Activated CD4-positive, alpha-beta T cell treated with anti-CD3 and anti-CD28 coated beads, Interleukin-2, amount 50 U/mL, for 16 hours (primary cell): ENCODE measurements around the gene SUGCT.

Experiments used
- DNase-seq: peaks from one replicate; pipeline ENCODE4 v3.0.0-alpha.2; 2020

The SUGCT gene

GRCh38 chr7:40845943-40846342 is 711.1 kb downstream of the SUGCT start:
- no peak for DNase-seq

DNA sequence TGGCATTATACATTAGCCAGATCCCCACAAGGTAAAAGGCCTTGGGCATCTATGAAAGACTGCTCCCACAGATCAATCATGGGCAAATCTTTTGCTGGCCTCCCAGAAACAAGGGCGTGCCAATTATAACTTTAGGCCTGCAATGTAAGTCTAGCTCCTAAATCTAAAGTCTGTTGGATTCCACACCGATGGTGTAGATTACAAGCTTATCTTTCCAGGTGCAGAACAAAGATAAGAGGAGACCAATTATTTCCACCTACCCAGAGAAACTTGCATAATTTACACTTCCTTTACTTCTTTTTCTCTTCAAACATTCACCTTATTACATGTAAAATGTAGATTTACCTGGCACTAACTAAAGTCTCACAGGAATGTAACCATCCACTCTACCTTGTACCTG is 713.1 kb downstream of the SUGCT start:
- no peak for DNase-seq

DNA sequence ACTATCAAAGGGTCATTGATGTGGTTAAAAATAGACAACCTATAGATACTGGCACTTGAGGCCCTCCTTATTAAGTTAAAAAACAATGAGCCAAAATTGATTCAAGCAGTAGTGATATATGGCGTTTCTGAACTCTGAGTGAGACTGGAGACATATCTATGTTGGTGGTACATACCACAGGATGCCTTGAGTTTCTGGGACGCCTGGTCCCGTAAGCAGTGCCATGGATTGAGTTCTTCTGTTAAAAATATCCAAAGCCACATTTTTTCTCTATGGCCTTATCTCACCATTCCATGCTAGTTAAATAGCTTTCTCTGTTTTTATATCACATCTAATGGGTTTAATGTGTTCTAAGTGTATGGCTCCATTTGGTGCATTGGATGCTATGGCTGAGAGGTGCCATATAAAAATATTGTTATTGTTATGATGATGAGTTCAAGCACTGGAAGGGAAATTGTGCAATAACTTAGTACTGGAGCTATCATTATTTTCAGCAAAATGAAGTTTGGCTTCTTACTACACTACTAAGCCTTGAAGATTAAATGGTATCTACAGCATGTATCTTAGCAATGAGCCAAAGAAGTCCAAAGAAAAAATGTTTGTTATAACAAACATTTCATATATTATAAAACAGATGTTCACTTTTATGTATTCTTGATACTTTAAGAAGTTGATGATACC is 713.9 kb downstream of the SUGCT start:
- no peak for DNase-seq

- DNase-seq = no peak
These were observed 715.2 kb downstream of the SUGCT start for GRCh38 chr7:40850017-40850416.

GRCh38 chr7:40851001-40851400 is 716.2 kb downstream of the SUGCT start:
- DNase-seq = no peak

DNA sequence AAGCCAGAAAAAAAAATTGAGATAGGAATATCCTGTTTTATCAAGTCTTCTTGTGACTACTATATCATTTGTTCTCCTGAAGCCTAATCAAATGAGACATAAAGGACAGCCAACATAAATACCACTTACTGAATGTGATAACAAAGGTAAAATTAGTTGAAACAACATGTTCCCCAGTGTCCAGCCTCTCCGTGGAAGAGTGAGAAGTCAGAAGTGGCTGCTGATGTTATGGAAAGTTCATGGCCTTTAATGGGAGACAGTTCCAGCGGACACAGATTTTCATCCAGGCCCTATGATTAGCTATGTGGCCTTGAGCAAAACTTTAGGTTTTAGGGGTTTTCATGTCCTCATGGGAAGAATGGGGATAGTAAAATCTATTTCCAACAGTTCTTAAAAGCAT is 724.3 kb downstream of the SUGCT start:
- DNase-seq = no peak

- no peak for DNase-seq
These were observed 725.2 kb downstream of the SUGCT start for GRCh38 chr7:40859965-40860543.

GRCh38 chr7:40865441-40866233 is 730.8 kb downstream of the SUGCT start:
- no peak for DNase-seq

- DNase-seq = no peak
These were observed 731.8 kb downstream of the SUGCT start for GRCh38 chr7:40866601-40867000.

- DNase-seq = no peak
These were observed 735.3 kb downstream of the SUGCT start for GRCh38 chr7:40870108-40870507.

GRCh38 chr7:40873248-40873647 is 738.4 kb downstream of the SUGCT start:
- no peak for DNase-seq

- no peak for DNase-seq
These were observed 740.0 kb downstream of the SUGCT start for GRCh38 chr7:40874756-40875155.

GRCh38 chr7:40876601-40877000 is 741.8 kb downstream of the SUGCT start:
- DNase-seq = no peak

GRCh38 chr7:40879941-40880543 is 745.2 kb downstream of the SUGCT start:
- DNase-seq = no peak

DNA sequence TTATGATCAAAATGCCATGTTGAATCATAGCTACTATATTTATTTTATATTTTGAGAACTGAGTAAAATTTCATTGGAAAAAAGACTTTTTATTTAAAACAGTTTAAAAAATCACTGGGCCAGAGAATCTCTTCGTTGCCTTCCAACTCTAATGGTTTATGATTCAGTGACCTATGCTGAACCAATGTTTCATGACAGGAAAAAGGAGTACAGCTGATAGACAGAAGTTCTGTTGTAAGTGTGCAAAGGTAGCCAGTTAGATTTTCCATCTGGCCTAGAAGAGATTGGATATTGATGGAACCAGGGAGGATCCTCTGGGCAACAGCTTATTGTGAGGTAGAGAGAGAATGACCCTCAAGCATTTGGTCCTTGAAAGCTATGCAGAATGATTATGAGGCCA is 745.8 kb downstream of the SUGCT start:
- DNase-seq = no peak

DNA sequence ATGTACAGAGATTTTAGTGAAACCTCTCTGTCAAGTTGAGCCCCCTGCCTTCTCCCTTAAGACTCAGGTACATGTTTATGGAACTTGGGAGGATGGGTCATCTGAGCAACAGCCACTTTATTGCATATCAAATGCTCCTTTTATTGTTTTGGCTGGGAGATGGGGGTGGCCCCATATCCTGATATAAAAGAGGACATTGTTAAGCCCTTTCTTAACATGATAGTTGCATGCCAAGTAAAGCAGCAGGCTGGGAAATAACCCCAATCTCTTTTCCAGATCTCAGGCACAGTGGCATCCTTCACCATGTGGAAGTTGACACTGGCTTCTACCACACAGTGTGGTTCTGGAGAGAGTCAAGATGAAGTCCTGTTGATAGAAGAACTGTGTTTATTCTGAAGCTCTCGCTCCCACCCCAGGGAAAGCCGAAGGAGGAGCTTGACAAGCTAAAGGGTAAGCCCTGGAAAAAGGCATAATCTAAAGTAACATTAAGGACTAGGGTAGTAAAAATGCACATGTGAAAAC is 746.7 kb downstream of the SUGCT start:
- no peak for DNase-seq

GRCh38 chr7:40882071-40882658 is 747.4 kb downstream of the SUGCT start:
- DNase-seq = no peak

DNA sequence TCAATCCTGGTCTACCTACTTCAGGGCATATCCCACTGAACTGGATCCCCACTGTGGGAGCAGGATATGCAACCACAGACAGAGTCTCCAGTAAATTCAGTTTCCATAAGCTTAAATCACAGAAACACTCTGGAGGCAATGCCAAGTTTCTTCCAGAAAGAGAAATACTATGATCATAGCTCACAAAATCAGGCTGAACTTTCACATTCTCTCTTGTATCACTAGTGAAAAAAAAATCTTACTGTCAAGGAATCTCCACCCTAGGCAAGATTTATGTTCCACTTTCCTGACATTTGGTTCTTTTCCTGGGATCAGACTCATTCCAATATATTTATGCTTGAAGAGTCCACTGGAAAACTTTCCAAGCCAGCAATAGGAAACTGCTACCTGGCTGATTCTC is 749.0 kb downstream of the SUGCT start:
- DNase-seq = no peak

DNA sequence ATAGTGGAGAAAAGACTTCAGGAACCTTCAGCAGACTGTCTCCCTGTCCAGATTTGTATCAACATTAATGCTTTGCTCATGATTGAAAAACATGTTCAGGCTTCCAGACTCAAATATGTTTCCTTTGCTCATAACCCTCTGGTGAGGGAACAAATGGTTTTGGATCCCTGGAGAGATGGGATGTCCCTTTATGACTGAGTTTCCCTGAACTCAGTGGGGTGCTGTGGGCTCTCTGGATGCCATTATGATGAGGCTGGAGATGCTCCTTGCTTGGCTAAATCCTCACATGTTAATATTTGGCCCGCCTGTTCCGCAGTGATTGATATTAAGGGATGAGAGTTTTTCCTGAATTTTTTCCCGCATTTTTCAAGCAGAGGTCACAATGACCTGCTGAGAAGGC is 749.4 kb downstream of the SUGCT start:
- no peak for DNase-seq

- no peak for DNase-seq
These were observed 750.7 kb downstream of the SUGCT start for GRCh38 chr7:40885503-40885902.

DNA sequence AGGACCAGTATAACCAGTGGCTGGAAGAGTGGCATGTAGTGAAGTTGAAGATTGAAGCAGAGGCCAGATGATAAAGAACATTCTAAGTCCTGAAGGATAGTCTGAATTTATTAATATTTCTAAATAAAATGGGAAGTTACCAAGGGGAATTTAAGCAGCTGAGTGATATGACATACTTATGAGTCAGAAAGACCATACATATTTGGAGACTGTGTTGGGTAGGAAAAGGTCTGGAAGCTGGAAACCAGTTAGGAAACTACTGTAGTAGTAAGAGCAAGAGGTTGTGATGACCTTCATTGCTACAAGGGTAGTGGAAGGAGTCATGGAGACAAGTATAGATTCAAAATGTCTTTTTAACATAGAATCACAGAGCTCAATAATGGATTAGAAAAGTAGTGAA is 752.3 kb downstream of the SUGCT start:
- no peak for DNase-seq

DNA sequence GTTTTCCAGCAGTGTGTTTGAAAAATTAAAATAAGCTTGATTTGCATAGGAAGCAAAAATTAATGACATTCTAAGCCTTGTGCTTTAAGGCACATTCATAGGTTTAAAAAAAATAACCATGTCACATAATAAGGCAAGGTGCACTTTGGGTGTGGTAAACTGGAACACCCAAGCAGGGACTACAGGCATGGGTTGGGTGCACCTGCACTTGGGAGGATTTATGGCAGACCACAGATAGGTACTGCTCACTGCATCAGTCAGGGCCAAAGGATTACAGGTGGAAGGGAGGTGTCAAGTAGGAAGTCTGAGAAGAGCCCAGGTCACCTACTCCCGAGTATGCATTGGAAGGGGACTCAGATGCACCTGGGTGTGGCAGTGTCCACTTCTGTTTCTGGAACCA is 753.7 kb downstream of the SUGCT start:
- DNase-seq = no peak

DNA sequence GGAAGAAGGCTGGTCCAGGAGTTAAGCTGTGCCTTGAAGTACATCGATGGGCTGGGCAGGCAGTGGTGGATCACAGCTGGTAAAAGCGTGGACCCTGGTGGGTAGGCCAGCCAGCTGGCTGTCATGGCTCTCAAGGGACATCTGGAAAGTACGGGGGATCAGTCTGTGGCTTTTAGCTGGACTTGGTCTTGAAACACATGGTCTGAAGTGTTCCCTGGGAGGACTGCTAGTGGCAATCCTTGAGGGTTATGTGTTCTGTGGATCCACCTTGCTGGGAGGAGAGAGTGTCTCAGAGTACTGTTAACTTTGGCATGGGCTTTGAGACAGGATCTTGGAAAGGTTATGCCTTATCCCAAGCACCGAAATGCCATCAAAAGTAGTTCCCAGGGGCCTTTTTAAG is 754.3 kb downstream of the SUGCT start:
- no peak for DNase-seq
